Activated naive CD4-positive, alpha-beta T cell treated with anti-CD3 and anti-CD28 coated beads, Interleukin-2, amount 50 U/mL, for 24 hours (primary cell): ENCODE data around the gene EFCAB8.
A peak's percentile ranks its signal among the peaks of the same experiment; 100 is the strongest.
"Not testable (repeated sequence)": the region's sequence is repeated elsewhere in the genome, so short reads cannot be mapped to it uniquely, and the experiment has no call there.

ENCODE experiments used
- H3K27ac Mint-ChIP-seq: one replicate; pipeline ENCODE4 v1.8.0; 2021; ENCODE audit warnings: mild to moderate bottlenecking, mixed read lengths
- H3K27me3 Mint-ChIP-seq: one replicate; pipeline ENCODE4 v1.8.0; 2021; ENCODE audit warnings: mixed read lengths
- H3K36me3 Mint-ChIP-seq: one replicate; pipeline ENCODE4 v1.8.0; 2021; ENCODE audit warnings: mixed read lengths
- H3K4me1 Mint-ChIP-seq: one replicate; pipeline ENCODE4 v1.8.0; 2021; ENCODE audit warnings: mixed read lengths
- H3K4me3 Mint-ChIP-seq: one replicate; pipeline ENCODE4 v1.8.0; 2021; ENCODE audit warnings: mild to moderate bottlenecking, mixed read lengths
- H3K9me3 Mint-ChIP-seq: one replicate; pipeline ENCODE4 v1.8.0; 2021; ENCODE audit warnings: mixed read lengths

The EFCAB8 gene

DNA sequence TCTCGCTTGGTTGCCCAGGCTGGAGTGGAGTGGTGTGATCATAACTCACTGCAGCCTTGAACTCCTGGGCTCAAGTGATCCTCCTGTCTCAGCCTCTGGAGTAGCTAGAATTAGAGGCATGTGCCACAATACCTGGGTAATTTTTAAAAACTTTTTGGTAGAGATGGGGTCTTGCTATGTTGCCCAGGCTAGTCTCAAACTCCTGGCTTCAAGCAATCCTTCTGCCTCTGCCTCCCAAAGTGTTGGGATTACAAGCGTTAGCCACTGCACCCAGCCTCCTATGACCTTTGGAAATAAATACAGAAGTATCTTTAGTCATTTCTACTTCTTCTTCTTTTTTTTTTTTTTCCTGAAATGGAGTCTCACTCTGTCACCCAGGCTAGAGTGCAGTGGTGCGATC is 11.8 kb downstream of the EFCAB8 start:
- not testable (repeated sequence) for H3K36me3 Mint-ChIP-seq, H3K4me3 Mint-ChIP-seq, H3K27ac Mint-ChIP-seq, H3K9me3 Mint-ChIP-seq, H3K27me3 Mint-ChIP-seq, H3K4me1 Mint-ChIP-seq

DNA sequence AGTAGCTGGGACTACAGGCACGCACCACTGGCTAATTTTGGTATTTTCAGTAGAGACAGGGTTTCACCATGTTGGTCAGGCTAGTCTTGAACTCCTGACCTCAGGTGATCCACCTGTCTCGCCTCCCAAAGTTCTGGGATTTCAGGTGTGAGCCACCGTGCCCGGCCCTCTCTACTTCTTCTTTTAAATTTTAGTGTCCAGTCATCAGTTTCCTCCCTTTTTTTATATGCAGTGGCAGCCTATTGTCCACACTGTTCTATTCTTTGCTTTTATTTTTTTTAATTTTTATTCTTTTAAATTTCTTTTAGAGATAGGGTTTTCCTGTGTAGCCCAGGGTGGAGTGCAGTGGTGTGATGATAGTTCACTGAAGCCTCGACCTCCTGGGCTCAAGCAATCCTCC is 12.3 kb downstream of the EFCAB8 start:
- Mint-ChIP-seq H3K36me3 (peaks cover 1% of the 10 kb centered on the region), H3K9me3 (no peaks in the 10 kb centered on the region), H3K27me3 (no peaks in the 10 kb centered on the region), H3K27ac (no peak overlapping the region), H3K4me1 (no peaks in the 10 kb centered on the region), H3K4me3 (no peak overlapping the region)

DNA sequence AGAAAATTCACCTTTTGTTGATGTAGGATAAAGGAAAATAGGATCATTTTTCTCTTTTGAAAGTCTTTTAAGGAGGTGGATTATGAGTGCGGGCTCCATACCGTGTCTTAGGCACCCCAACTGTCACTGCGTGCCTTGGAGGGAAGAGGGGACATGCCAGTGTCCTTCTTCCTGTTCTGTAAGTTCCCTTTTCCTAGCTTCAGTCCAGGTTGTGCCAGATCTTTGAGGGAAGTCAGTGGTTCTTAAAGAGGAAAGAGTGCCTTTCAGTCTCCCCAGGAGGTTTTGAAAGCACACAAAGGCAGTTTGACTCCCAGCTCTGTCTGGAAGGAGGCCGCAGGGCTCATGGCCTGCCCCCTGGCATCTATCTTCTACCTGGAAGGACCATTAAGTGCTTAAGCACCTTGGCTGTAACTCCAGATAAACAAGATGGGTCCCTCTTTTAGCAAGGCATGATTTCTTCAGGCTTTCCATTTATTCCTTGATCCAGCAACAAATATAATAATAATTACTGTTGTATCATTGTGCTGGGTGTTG is 13.0 kb downstream of the EFCAB8 start:
- Mint-ChIP-seq H3K9me3 (no peaks in the 10 kb centered on the region), H3K4me1 (no peaks in the 10 kb centered on the region), H3K4me3 (no peak overlapping the region), H3K36me3 (peaks cover 1% of the 10 kb centered on the region), H3K27me3 (no peaks in the 10 kb centered on the region), H3K27ac (no peak overlapping the region)

DNA sequence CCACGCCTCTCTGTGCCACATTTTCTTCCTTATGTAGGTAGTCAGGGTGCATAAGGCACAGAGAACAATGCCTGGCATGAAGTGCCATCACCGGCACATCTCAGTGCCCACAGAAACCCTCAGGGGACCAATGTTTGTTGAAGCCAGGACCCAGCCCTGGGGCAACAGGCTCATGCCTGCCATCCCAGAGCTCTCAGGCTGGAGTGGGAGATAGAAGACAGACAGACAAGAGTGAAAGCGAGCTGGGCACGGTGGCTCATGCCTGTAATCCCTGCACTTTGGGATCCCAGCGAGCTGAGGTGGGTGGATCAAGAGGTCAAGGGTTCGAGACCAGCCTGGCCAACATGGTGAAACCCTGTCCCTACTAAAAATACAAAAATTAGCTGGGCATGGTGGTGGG is 13.5 kb downstream of the EFCAB8 start:
- no peaks in the 10 kb centered on the region for H3K9me3 Mint-ChIP-seq
- no peaks in the 10 kb centered on the region for H3K27me3 Mint-ChIP-seq
- H3K4me3 Mint-ChIP-seq, result no peak overlapping the region
- H3K27ac Mint-ChIP-seq, result no peak overlapping the region
- no peaks in the 10 kb centered on the region for H3K4me1 Mint-ChIP-seq
- peaks cover 1% of the 10 kb centered on the region for H3K36me3 Mint-ChIP-seq

DNA sequence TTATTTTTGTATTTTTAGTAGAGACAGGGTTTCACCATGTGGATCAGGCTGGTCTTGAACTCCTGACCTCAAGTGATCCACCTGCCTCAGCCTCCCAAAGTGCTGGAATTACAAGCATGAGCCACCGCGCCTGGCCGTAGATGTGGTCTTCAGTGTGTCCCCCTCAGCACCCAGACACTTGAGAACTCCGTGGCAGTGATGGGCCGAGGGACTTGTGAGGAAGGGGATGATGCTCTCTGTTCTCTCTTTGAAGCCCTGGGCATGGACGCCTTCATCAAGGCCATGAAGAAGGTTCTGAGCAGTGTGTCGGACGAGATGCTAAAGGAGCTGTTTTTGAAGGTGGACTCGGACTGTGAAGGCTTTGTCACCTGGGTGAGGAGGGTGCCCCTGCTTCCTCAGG is 16.9 kb downstream of the EFCAB8 start:
- Mint-ChIP-seq H3K4me3 (no peak overlapping the region), H3K9me3 (no peaks in the 10 kb centered on the region), H3K4me1 (no peaks in the 10 kb centered on the region), H3K36me3 (peaks cover 3% of the 10 kb centered on the region), H3K27me3 (no peaks in the 10 kb centered on the region), H3K27ac (no peak overlapping the region)

DNA sequence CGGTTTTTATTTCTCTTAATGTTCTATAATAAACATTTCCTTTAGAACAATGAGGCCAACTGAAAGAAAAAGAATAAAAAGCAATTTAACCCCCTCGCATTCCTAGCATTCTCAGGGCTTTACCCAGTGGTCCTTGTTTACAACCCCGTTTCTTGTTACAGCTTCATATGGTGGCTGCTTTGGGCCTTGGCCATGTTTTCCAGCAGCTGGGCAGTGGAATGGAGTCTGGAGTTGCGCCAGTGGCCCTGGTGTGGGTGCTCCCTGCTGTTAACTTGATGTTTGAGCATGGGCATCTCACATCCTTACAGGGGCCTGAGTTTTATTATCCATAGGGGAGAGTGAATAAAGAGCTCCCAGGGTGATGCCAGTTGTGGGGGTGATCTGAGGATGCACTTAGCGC is 18.8 kb downstream of the EFCAB8 start:
- no peaks in the 10 kb centered on the region for H3K4me1 Mint-ChIP-seq
- peaks cover 3% of the 10 kb centered on the region for H3K36me3 Mint-ChIP-seq
- no peaks in the 10 kb centered on the region for H3K27me3 Mint-ChIP-seq
- H3K27ac Mint-ChIP-seq, result no peak overlapping the region
- H3K9me3 Mint-ChIP-seq, result no peaks in the 10 kb centered on the region
- H3K4me3 Mint-ChIP-seq, result no peak overlapping the region

DNA sequence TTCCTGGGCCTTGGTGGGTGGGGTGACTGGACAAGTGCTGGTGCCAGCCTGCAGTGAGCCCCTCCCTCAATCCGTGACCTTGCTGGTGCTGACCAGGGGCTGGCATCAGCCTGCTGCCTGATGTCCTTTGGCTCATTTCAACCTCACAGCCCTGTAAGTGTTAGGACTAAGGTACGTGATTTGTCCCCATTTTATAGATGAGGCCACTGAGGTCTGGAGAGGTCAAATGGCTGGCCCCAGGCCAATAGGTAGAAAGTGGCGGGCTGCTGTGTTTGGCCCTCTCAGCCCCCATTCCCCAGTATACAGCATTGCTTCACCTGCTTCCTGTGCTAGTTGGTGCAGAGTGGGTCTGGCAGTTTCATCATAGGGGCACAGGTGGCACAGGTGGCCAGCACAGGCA is 20.1 kb downstream of the EFCAB8 start:
- Mint-ChIP-seq H3K4me3 (no peak overlapping the region), H3K36me3 (peaks cover 3% of the 10 kb centered on the region), H3K9me3 (no peaks in the 10 kb centered on the region), H3K4me1 (no peaks in the 10 kb centered on the region), H3K27ac (no peak overlapping the region), H3K27me3 (no peaks in the 10 kb centered on the region)

DNA sequence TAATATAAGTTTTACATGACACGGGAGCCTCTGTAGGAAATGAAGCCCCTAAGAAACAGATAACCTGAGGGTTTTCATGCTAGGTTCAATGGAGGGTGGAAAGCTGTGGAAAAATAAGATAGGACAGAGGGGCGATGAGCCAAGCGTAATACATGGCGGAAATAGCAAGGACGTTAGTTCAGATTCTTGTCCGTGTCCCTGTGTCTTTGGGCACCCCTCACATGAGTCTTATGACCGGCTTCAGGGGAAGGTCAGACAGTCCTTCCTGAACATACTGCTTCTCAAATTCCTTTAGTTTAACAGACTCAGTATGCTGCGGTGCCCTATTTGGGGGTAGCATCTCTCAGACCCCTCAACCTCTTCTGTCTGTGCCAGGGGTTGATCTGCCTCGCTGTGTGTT is 20.8 kb downstream of the EFCAB8 start:
- Mint-ChIP-seq H3K9me3 (no peaks in the 10 kb centered on the region), H3K27ac (no peak overlapping the region), H3K4me3 (no peak overlapping the region), H3K27me3 (no peaks in the 10 kb centered on the region), H3K36me3 (peaks cover 3% of the 10 kb centered on the region), H3K4me1 (no peaks in the 10 kb centered on the region)

DNA sequence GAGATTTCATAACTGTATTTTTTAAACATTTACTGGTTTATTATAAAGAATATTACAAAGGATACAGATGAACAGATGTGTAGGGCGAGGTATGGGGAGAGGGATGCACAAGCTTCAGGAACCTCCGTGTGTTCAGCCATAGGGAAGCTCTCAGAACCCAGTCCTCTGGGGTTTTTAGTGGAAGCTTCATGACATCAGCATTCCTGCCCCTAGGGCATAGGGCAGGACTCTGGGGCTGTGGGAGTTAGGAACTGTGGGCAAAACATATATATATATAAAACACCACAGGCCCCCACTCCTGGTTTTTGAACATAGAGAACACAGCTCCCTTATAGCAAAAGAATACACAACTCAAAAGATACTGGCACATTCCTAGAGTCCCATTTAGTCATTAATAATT is 21.9 kb downstream of the EFCAB8 start:
- Mint-ChIP-seq H3K36me3 (peaks cover 3% of the 10 kb centered on the region), H3K27ac (no peak overlapping the region), H3K9me3 (no peaks in the 10 kb centered on the region)

DNA sequence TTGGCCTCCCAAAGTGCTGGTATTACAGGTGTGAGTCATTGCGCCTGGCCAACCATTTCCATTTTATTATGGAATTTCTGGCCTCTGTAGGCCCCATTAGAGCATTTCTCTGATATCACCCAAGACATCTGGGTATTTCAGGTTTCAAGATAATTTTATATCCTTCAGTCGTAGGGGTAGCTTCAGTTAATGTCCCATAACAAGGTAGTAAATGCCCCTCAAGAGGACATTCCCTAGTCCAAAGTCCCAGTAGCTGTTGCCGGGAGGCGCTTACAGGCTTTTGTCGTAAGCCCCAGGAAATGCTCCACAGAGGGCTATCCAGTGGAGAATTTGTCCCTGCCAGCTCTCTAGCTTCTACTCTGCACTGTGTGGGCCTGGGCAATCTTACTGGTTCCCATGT is 24.4 kb downstream of the EFCAB8 start:
- Mint-ChIP-seq H3K9me3 (no peaks in the 10 kb centered on the region), H3K27me3 (no peaks in the 10 kb centered on the region), H3K27ac (no peak overlapping the region), H3K4me1 (no peaks in the 10 kb centered on the region), H3K4me3 (no peak overlapping the region), H3K36me3 (no peaks in the 10 kb centered on the region)

More for the DNA sequence above, 21.9 kb downstream of the EFCAB8 start:
- no peaks in the 10 kb centered on the region for H3K4me1 Mint-ChIP-seq
- no peak overlapping the region for H3K4me3 Mint-ChIP-seq
- H3K27me3 Mint-ChIP-seq, result no peaks in the 10 kb centered on the region

DNA sequence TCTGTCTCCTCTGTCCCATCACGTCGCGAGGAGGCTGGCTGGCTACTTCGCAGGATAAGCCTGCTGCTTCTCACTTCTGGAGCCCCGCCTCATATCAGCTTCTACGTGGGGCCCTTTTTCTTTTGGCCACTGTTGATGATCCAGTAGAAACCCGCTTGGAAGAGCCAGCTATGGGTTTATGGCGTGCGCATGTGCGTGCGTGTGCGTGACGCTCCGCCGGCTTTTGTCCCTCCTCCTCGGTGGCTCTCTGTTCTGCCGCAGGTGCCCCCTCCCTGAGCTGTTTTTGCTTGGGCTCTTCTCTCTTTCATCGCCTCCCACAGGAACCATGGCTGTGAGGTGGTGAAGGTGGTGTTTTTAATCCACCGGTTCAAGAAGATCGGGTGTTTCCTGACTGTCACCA is 26.5 kb downstream of the EFCAB8 start:
- Mint-ChIP-seq H3K27ac (no peak overlapping the region), H3K4me3 (no peak overlapping the region), H3K27me3 (no peaks in the 10 kb centered on the region), H3K9me3 (no peaks in the 10 kb centered on the region), H3K4me1 (no peaks in the 10 kb centered on the region), H3K36me3 (no peaks in the 10 kb centered on the region)

DNA sequence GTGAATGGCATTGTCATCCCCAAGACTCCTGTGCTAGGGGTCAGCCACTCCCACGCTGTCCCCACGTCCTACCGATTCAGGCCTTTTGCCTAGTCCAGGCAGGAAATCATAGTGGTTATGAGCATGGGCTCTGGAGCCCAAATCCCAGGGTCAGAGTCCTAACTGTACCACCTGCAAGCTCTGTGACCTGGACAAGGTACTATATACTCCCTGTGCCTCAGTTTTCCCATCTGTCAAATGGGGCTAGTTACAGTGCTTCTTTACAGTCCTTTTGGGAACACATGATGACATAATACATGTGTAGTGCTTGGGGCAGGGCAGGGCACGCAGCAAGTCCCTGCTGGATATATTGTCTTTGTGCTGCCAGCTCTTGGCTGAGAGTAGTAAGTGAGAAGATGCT is 27.2 kb downstream of the EFCAB8 start:
- no peak overlapping the region for H3K27ac Mint-ChIP-seq
- H3K4me1 Mint-ChIP-seq, result no peaks in the 10 kb centered on the region
- H3K9me3 Mint-ChIP-seq, result no peaks in the 10 kb centered on the region
- no peaks in the 10 kb centered on the region for H3K36me3 Mint-ChIP-seq
- H3K27me3 Mint-ChIP-seq, result no peaks in the 10 kb centered on the region
- H3K4me3 Mint-ChIP-seq, result no peak overlapping the region

DNA sequence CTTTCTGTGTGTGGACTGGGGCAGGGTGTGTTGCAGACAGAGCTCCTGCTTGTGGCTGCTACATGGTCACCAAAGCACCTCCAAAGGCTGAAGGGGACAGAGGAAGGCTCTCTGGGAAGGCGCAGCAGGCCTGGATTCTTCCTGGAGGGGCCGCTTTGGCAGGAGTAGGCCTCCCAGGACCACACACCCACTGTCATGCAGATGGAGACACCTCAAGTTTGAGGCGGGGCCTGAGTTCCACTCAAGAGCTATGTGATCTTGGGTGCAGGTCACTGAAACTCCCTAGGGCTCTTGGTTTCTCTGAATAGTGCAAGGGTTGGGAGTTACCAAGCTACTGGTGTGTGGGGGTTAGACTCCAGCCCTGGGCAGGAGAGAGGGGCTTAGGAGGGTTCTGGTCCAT is 27.9 kb downstream of the EFCAB8 start:
- no peaks in the 10 kb centered on the region for H3K4me1 Mint-ChIP-seq
- no peaks in the 10 kb centered on the region for H3K9me3 Mint-ChIP-seq
- no peaks in the 10 kb centered on the region for H3K27me3 Mint-ChIP-seq
- no peak overlapping the region for H3K4me3 Mint-ChIP-seq
- H3K36me3 Mint-ChIP-seq, result no peaks in the 10 kb centered on the region
- no peak overlapping the region for H3K27ac Mint-ChIP-seq

DNA sequence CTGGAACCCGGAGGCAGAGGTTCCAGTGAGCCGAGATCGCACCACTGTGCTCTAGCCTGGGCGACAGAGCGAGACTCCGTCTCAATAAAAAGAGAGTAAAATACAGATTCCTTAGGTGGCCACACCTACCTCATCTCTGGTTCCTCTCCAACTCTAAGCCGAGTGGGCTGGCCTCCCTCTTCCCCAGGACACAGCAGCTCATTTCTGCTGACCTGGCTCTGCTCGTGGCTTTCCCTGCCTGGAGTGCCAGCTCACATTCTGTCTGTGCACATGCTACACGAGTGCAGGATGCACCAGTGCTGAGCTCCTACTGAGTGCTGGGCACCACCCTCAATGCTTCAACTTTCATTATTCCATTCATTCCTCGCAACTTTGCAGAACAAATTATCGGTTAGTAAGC is 28.8 kb downstream of the EFCAB8 start:
- Mint-ChIP-seq H3K36me3 (peaks cover 1% of the 10 kb centered on the region), H3K27ac (peak overlapping the region; percentile 69), H3K4me1 (no peaks in the 10 kb centered on the region), H3K4me3 (no peak overlapping the region), H3K9me3 (no peaks in the 10 kb centered on the region), H3K27me3 (no peaks in the 10 kb centered on the region)

DNA sequence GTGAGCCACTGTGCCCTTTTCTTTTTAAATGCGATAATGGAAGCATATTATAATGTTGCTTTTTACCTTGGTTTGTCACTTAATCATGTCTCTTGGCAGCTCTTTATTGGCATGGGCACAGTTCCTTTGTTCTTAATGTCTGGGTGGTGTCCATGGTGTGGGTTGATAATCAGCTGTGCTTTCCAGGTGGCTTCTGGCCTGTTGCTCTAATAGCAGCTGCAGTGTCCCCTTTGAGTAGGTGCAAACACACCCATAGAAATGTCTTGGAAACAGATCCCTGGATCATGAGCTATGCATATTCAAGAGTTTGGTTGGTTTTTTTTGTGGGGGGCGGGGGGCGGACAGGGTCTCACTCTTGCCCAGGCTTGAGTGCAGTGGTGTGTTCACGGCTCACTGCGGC is 29.9 kb downstream of the EFCAB8 start:
- H3K36me3 Mint-ChIP-seq, result peaks cover 1% of the 10 kb centered on the region
- no peaks in the 10 kb centered on the region for H3K27me3 Mint-ChIP-seq
- H3K4me1 Mint-ChIP-seq, result no peaks in the 10 kb centered on the region
- no peak overlapping the region for H3K27ac Mint-ChIP-seq
- no peaks in the 10 kb centered on the region for H3K9me3 Mint-ChIP-seq
- no peak overlapping the region for H3K4me3 Mint-ChIP-seq

DNA sequence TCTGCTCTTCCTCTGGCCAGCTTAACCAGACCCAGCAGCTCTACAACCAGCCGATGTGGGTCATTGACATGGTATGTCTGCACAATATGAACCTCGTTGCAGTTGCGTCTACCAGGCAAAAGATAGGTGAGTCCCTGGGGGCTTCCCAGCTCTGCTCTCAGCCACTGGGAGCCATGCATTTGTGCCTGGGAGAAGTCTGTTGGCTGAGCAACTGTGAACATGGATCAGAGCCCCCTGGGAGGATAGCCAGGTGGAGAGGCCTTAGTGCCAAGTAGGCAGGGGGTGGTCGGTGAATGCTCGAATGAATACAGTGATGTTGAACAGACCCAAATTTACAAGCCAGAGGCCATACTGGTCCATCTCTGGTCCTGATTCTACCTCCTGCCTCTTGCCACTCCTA is 30.6 kb downstream of the EFCAB8 start:
- no peaks in the 10 kb centered on the region for H3K27me3 Mint-ChIP-seq
- H3K9me3 Mint-ChIP-seq, result no peaks in the 10 kb centered on the region
- H3K27ac Mint-ChIP-seq, result no peak overlapping the region
- no peak overlapping the region for H3K4me3 Mint-ChIP-seq
- peaks cover 1% of the 10 kb centered on the region for H3K36me3 Mint-ChIP-seq
- no peaks in the 10 kb centered on the region for H3K4me1 Mint-ChIP-seq

DNA sequence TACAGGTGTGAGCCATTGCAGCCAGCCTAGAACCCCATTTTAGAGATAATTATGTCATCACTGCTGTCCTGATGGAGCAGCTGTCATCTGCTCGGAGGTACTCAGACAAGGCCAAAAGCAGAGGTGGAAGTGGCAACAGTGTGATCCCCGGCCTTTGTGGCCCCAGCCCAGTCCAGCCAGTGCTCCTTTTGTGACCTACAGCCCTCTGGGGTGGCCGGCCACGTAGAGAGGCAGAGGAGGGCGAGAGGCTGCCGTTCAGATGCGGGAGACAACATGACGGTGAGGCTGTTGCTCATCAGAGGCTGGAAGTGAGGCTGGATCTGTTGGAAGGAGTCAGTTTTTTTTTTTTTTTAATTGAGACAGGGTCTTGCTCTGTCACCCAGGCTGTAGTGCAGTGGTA is 32.8 kb downstream of the EFCAB8 start:
- Mint-ChIP-seq H3K27me3 (no peaks in the 10 kb centered on the region), H3K36me3 (peaks cover 1% of the 10 kb centered on the region), H3K27ac (no peak overlapping the region), H3K4me3 (no peak overlapping the region), H3K9me3 (no peaks in the 10 kb centered on the region), H3K4me1 (no peaks in the 10 kb centered on the region)
